ENCODE measurements around the gene KRTAP10-1.
"Not testable (repeated sequence)": the region's sequence is repeated elsewhere in the genome, so short reads cannot be mapped to it uniquely, and the experiment has no call there.

Gene KRTAP10-1

GRCh38 chr21:44539991-44540666 is at the start of gene KRTAP10-1:
Gene KRTAP10-1 (minus strand): TSS chr21:44540195. CDS start chr21:44540150, 45 bp downstream.
- DNase-seq = no peak

GRCh38 chr21:44589094-44589493 is 49.1 kb upstream of the KRTAP10-1 start:
- no peak for DNase-seq

- DNase-seq = no peak
These were observed 45.9 kb upstream of the KRTAP10-1 start for GRCh38 chr21:44585892-44586291.

- DNase-seq = no peak
These were observed 43.8 kb upstream of the KRTAP10-1 start for GRCh38 chr21:44583800-44584147.

GRCh38 chr21:44583089-44583799 is 43.2 kb upstream of the KRTAP10-1 start:
- DNase-seq = no peak

GRCh38 chr21:44582055-44582454 is 42.1 kb upstream of the KRTAP10-1 start:
- no peak for DNase-seq

- no peak for DNase-seq
These were observed 41.2 kb upstream of the KRTAP10-1 start for GRCh38 chr21:44581158-44581557.

GRCh38 chr21:44580231-44580821 is 40.3 kb upstream of the KRTAP10-1 start, which contains the start of gene KRTAP10-5:
Gene KRTAP10-5 (minus strand): TSS chr21:44580604. CDS start chr21:44580578, 26 bp downstream.
- peak in 3 of 56 donors; percentile 5 to 52 (median 18) for DNase-seq

- no peak for DNase-seq
These were observed 39.8 kb upstream of the KRTAP10-1 start for GRCh38 chr21:44579833-44580144.

- no peak for DNase-seq
These were observed 39.2 kb upstream of the KRTAP10-1 start for GRCh38 chr21:44579056-44579832.

GRCh38 chr21:44578371-44579055 is 38.5 kb upstream of the KRTAP10-1 start:
- DNase-seq = no peak

- no peak for DNase-seq
These were observed 36.0 kb upstream of the KRTAP10-1 start for GRCh38 chr21:44576025-44576420.

- DNase-seq = no peak
These were observed 35.5 kb upstream of the KRTAP10-1 start for GRCh38 chr21:44575307-44576024.

- DNase-seq = no peak
These were observed 34.7 kb upstream of the KRTAP10-1 start for GRCh38 chr21:44574457-44575306.

GRCh38 chr21:44573630-44574456 is 33.8 kb upstream of the KRTAP10-1 start, which contains the start of gene KRTAP10-4:
Gene KRTAP10-4 (plus strand): TSS chr21:44573729. CDS start chr21:44573759, 30 bp downstream.
- not testable (repeated sequence) for DNase-seq

- DNase-seq = peak in 2 of 56 donors; percentile 11 to 23
These were observed 33.1 kb upstream of the KRTAP10-1 start for GRCh38 chr21:44572959-44573583.

- no peak for DNase-seq
These were observed 32.1 kb upstream of the KRTAP10-1 start for GRCh38 chr21:44571844-44572782.
